Ecto neural progenitor cell (in vitro differentiated cells): ENCODE measurements around the gene FARS2.

Source experiments
- DNase-seq: peaks from one replicate; pipeline ENCODE4 v3.0.0-alpha.2; 2018; ENCODE audit warnings: low spot score

Gene FARS2

DNA sequence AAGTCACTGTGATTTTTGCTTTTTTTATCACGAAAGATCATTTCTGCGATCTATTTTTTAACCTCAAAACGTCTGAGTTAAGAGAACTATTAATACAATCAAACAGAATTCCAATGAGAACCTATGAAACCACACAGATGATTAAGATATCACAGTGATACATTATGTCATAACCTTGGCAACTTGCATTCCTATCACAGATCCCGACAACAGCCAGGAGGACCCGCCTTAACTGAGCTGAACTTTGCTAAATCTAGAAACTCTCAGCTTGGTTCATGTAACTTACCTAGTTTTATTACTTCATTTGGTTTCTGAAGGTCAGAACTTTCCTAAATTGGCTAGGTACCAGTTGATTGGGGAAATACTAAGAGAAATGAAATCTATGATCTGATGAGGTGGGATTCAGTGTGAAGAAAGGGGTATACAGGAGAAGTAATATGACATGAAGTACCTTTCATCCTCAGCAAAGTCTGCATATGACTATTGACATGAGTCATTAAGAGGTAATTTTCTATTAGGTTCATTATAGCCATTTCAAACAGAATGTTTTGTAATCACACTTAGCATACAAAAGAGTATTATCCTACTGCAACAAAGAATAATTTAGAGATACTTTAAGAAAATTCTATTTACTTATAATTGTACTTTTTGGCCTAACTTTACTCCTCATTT is 11.7 kb upstream of the FARS2 start:
- DNase-seq, result no peak

DNA sequence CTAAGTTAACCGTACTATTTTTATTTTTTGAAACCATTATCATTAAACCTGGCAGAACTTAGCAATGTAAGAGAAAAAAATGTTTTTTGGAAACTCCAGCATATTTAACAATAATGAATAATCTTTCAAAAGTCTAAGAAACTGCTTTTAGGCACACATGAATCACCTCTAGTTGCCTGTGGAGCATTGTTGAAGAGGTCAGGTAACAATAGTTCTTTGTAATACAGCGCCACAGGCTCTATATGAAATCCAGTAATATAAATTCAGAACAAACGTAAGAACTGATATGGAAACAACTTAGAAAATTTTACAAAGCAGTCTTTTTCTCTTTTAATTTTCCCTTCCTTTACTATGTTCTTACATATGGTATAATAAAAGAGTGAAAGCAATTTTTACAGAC is 10.9 kb upstream of the FARS2 start:
- DNase-seq, result no peak

DNA sequence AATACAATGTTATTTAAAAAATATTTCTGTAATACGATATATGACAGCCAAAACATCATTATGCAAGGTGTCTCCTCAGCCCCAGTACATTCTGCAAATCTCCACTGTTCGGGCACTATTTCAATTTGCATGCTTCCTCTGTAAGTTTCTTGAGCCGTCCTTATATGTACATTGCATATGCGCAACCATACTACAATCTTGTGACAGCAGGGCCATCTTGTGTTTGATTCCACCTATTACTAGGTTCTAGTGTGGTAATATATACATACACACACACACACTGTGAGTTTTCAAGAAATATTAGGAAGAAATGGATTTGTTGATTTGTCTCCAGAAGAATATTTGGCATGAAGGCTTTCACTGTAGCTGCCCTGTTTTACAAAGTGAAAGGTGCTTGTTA is 10.4 kb upstream of the FARS2 start:
- no peak for DNase-seq

DNA sequence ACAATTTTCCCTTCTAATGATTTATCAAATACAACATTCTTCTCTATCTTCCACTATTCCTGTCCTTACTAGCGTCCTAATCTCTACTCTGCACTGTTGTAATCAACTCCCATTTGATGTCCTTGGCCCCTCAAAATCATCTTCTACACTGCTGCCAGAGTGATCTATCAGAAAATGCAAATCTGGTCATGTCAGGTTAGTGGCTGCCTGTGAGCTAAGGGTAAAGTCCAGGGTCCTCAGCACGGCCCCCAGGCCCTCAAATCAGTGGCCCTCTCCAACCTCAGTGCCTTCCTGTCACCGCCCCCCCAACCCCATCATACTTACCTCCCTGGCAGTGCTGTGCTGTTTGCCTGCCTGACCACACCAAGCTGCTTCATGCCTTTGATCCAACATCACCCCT is 4.4 kb upstream of the FARS2 start:
- DNase-seq, result no peak

DNA sequence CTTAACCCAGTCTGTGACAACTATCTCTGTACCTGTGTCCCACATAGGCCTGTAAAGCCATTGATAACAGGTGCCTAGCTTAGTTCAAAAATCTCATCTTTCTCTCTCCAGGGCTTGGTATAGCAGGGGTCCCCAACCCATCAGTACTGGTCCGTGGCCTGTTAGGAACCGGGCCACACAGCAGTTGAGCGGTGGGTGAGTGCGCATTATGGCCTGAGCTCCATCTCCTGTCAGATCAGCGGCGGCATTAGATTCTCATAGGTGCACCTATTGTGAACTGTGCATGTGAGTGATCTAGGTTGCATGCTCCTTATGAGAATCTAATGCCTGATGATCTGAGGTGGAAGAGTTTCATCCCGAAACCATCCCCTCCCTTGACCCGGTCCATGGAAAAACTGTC is 3.9 kb upstream of the FARS2 start:
- no peak for DNase-seq

DNA sequence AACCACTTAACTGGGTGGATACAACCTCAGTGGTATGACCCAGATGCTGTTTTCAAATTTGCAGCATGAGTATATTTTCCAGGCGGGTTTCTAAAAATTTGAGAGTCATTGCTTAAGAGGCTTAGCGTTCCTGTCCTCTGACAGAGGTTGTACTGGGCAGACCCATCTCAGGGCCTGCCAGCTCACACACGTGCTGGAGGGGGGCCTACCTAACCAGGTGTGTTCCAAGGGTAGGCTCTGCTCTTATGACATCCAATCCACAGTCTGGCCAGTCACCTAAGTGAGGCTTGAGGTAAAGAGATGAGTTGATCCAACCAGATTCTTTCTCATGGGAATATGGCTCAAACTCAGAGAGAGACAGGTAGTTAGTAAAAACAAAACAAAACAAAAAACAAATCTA is 1.9 kb upstream of the FARS2 start:
- no peak for DNase-seq

DNA sequence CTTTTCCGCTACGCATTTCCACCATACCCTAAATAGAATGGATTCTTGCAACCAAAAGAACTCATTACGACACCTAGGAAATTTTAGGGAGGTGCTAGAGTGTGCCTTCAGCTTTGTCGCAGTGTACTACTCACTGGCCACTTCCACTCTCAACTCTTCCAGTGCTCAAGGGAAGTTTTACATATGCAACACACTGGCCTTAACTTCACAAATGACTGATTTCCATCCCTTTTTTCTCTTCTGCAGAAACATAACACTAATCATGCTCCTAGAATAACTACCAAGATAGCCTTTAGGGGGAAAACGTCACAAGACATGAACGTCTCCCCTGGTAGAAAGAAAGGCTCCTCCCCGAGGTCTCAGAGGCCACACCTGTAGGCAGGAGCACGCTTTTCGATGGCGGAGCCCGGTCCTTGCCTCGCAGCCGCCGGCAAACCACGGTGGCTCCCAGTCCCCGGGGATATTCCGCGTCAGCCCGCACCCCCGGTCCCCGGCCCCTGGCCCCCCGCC is 1.1 kb upstream of the FARS2 start:
- no peak for DNase-seq

DNA sequence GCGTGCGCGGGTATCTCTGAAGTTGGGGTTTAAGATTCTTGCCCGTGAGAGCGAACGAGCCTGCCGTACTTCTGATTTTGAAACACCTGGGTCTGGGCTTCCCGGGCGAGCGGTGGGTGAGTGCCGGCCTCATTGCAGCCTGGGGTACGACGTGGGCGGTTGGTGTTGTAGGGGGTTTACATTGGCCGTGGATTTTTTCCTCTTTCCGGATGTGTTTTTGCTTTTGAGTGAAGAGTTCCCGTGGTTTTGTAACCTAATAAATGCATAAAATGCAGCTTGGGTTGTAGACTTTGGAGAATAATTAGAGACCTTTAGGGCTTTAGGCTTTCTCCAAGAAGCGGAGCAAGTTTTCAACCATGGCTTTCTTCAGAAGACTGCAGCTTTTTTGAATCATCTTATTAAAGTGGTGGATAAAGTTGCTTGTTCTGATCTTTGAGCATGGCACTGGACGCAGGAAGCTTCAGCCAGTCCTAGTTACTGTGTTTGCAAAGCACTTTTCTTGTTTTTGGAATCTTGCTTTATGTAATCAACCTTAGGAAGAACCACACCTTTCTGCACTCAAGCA is 314 bp downstream of the FARS2 start:
- no peak for DNase-seq

DNA sequence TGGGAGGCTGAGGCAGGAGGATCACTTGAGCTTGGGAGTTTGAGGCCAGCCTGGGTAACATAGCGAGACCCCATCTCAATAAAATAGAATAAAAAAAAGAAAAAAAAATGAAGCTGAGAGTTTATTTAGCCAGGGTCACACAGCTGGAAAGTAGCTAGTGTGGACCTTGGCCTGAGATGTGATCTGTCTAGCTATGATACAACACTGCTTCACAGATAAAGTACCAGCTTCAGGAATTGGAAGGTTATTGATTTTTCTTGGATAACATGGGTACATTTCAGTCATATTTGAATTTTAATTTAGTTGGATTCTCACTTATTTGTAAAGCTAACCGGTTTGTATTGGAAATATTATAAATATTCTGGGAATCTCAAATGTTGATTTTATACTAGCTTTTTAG is 5.1 kb downstream of the FARS2 start:
- DNase-seq, result no peak

DNA sequence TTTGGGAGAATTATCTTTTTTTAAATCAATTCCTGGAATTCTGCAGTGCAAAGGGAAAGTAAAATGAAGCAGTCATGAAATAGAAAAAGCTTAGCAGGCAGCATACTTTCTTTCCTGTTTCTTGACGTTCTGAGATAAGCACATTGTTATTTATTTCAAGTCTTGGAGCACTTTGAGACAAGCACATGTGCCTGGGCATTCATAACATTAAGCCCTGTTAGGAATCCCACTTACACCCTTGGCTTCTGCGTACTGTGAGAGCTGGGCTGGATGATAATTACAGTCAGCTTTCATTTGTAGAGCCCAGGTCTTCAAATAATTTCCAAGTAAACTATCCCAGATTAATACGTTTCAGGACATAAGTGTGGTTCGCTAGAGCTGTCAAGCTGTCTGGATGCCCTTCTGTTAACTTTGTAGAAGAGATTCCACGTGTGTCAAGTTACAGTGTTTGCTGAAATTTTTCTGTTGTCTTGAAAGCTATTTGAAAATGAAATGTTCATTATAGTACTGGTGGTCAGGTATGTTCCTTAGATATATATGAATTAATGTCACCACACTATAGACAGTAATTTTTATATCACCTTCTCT is 8.9 kb downstream of the FARS2 start:
- DNase-seq, result no peak

DNA sequence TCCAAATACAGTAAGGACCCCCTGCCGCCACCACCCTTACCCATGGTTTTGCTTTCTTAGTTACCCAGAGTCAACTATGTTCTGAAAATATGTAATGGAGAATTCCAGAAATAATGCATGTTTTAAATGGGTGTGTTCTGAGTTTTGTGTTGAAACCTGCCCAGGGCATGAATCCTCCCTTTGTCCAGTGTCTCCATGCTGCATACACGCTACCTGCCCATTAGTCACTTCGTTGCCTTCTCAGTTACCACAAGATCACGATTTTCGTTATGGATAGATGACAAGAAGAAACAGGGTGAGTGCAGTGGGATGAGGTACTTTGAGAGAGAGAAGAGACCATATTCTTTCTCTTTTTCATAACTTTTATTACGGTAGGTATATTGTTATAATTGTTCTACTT is 10.6 kb downstream of the FARS2 start:
- no peak for DNase-seq

DNA sequence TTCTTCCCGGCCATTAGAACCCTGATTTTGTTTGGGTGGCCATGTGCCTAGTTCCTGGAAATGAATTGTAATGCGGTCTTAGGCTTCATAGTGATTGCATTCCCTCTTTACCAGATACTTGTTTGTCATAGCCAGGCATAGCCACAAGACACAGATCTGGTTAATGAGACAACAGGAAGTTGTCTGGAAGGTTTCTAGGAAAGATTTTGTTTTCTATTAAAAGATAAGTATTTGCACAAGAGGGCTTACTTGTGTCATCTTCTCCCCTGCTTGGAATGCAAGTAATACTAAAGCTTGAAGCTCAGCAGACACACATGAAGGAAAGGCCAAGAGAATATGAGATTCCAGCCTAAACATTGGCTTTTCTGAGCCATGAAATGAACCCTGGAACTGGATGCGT is 12.9 kb downstream of the FARS2 start:
- DNase-seq, result no peak

DNA sequence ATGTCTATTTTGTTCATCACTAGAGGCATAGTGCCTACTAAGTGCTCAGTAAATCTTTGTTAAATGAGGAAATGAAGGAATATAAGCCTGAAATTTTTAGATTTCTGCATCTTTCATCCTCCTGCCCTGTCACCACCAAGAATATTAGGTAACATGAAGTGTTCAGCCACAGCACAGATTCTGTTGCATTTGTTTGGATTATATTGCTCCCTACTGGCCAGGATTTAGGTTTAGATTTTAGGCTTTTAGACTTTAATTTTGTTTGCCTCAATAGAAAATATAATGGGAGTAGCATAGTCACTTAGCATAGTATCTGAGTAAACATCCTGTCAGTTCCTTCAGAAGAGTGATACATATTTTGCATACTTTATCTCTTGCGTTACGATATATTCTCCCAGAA is 14.2 kb downstream of the FARS2 start:
- no peak for DNase-seq

DNA sequence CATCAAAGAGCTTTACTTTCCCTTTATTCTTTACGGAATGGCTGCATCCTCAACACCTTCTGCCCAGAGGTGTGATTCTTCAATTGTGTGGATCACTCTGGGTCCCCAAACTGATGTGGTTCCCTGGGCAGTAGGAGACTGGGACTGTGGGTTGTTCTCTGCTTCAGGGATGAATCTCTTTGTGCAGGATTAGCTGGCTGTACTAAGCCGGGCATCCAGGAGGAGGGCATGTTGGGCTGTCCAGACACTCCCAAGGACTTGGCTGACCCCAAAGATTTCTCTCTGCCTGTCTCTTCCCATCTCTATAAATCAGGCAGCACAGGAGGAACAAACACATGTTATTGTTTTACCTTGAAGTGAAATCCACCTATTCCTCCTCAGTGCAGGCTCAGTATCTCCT is 15.3 kb downstream of the FARS2 start:
- no peak for DNase-seq

DNA sequence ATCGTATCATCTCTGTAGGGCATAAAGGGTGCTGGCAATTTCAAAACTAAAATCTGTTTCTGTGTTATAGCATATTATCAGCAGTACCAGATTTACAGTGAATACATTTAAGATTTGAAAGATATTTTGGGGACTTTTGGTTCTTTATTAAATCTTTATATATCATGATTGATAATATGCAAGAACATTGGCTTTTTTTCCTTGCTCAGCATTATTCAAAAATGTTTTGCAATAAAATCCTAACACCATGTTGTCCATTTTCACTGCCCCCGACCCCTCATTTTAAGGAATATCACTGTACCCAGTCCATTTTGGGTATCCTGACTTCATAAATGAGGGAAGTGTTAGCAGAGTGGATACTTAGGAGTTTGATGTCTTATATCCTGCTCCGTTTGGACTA is 16.3 kb downstream of the FARS2 start:
- DNase-seq, result no peak

DNA sequence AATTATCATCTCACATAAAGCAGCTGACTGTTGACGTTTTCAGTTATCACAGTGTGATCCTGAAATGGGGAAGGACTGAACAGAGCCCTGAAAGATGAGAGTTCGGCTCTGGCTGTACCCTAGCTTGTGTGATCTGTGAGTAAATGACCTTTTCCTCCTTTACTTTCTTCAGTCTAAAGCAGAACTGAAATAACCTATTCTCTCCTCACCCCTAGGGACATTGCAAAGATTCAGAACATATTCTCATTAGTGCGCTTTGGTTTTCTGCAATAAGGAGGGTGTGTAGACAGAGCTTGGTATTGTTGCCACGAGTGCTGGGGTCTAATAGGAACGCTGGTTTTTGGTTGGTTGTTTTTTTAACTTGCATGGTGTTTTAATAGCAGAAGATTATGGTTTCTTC is 16.7 kb downstream of the FARS2 start:
- DNase-seq, result no peak

DNA sequence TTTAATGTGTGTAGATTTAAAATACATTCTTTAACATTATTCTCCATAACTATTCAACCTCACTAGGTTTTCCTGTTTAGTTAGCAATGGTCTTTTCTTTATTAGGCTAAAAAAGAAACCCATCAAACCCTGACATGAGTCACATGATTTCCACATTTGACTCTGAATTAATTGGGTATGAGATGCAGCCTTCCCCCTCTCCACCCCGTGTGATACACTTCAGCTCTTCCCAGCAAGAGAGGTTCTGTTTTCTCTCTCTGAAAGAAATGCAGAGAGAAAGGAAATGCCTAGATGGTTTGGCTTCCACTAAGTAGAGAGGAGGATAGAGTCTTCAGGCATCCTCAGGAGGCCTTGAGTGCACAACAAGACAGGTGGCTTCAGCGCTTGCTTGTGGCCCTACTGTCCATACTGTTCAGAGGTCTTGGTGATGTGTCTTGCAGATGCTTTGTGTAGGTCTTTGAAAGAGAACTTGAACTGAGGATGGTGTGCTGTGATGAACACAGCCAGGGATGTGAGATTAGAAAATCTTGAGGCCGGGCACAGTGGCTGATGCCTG is 17.3 kb downstream of the FARS2 start:
- DNase-seq, result no peak

DNA sequence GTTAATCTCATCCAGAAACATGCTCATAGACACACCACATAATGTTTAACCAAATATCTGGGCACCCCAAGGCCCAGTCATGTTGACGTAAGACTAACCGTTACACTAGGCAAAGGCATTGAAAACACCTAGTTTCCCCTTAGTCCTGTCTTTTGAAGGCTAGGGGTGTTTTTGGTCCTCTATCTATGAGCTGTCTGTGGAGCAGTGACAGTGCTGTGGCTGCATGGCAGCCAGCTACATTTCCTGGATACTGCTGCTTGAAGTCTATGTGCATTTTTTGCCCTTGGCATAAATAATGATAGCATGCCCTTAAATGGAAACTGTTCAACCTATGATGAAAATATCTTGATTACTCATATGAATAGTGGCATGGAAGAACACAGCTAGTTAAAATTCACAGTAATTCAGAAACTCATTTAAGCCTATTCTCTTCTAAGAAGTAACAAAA is 18.6 kb downstream of the FARS2 start:
- no peak for DNase-seq

DNA sequence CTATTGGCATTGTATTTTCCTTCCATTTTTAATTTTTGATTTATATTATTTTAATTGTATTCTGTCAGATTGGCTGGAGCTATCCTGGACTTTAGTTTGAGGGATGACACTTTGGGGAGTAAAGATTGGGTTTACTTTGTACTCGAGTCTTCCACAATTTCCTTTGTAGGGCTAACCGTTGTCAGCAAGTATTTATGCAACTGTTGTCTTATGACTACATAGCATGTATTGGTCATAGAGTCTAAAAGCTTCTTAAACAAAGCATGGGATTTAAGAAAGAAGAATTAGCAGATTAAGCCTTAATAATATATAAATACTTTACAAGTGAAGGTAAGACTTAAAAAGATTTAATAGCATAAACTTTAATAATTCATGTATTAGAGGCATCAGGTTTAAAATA is 19.6 kb downstream of the FARS2 start:
- DNase-seq, result no peak

DNA sequence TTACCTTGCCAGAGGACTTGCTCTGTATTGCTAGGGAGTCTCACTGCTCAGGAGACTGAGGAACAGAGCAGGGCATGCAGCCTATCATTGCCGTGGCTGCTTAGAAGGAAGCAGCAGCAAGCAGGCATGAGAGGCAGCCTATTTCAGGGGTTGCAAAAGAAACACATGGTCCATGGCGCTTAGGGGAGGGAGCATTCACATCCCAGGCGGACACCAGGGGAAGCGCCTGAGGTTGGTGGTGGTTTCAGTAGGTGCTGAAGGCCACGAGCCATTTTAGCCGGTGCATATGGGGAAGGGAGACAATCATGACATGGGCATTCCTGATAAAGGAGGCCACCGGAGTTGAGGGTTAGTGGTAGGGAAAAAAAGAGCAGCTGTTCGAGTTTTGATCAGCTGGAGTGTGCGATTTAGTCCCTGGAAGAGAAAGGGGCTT is 20.9 kb downstream of the FARS2 start:
- DNase-seq, result no peak

DNA sequence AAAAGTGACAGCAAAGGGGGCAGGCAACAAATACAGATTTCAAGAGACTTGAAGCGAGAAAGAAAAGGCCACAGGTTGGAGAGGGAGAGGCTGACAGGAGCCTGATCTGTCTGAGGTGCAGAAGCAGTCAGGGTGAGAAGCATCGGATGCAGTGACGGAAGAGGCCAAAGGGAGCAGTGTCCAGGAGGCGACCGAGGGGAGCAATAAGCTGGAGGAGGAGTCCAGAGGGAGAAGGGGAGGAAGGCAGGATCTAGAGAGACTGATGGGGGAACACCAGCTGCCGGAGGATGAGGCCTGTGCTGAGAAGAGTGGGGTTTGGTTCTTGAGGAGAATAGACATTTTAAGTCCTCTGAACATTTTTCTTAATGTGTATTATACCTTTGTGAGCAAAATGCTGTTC is 23.8 kb downstream of the FARS2 start:
- DNase-seq, result no peak

DNA sequence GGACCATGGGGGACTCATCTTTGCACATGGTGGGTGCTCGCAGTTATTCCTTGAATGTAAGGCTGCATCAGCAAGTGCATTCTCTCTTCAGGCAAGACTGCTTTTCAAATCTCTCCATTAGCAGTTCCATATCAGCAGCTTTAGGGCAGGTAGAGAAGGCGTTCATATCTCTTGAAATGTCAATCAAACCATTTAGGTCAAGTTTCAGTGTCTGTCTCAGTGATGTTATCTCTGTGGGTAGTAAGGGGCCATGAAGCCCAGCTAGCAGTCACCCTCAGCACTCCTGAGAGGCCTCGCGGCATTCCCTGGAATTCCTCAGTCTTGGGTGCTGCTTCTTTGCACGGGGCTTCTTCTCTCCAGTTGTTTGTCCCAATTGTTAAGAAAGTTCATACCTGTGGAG is 24.2 kb downstream of the FARS2 start:
- no peak for DNase-seq

DNA sequence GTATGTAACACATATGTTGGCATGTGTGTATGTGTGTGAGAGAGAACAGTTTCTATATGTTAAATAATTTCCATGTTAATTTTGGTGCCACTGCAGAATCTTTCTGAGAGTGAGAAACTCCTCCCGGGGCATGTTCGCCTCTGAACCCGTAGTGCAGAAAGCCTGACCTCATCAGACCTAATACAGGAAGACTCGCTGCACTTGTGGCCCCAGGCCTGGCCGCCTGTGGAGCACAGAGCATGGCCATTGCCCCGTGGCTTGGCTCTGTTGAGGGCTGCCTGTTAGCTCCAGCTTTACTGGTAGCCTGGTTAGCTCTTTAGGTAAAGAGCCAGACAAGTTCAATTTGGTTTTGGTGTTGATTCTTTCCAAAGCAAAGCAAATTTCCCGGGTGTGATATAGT is 25.5 kb downstream of the FARS2 start:
- no peak for DNase-seq
